Left lung (tissue), 10 donors: ENCODE measurements around the gene ITGA11. TPM values are rescaled to one million over a fixed set of nuclear protein-coding genes. Genes with fewer than 3 reads are reported as not detected.

Experiments
- ATAC-seq: fragments of 200-7000 bp; cut with Tn5 transposase; one replicate; pipeline ENCODE4 v1.9.1; 2020; ENCODE audit warnings: moderate library complexity
- DNase-seq, 4 donors: peaks; one replicate each; pipeline ENCODE4 v3.0.0-alpha.2; 2013 to 2020
- H3K27ac ChIP-seq, 2 donors: fragments of 200-600 bp; sonication (generic) in 1 of 2; one replicate each; pipeline versions ENCODE4 v1.5.0 to v1.8.0; 2020 to 2021
- H3K27me3 ChIP-seq, 2 donors: fragments of 200-600 bp; sonication (generic) in 1 of 2; one replicate each; pipeline versions ENCODE4 v1.5.0 to v1.8.0; 2020 to 2021
- H3K36me3 ChIP-seq, 2 donors: fragments of 200-600 bp; sonication (generic) in 1 of 2; one replicate each; pipeline versions ENCODE4 v1.5.0 to v1.8.0; 2020 to 2021
- H3K4me1 ChIP-seq, 2 donors: fragments of 200-600 bp; one replicate each; pipeline ENCODE4 v1.8.0; 2021
- H3K4me3 ChIP-seq, 2 donors: fragments of 200-600 bp; sonication (generic) in 1 of 2; one replicate each; pipeline versions ENCODE4 v1.5.0 to v1.8.0; 2020 to 2021; ENCODE audit warnings: mild to moderate bottlenecking in 1 of 2
- H3K9me3 ChIP-seq, 2 donors: fragments of 200-600 bp; sonication (generic) in 1 of 2; one replicate each; pipeline versions ENCODE4 v1.5.0 to v1.8.0; 2020 to 2021
- intact Hi-C, 2 donors: fragments of 100-400 bp; cut with DNase I; formaldehyde crosslinking; loops; one replicate each; pipeline versions ENCODE4 v1.11.2 to v1.14.2; 2022
- polyA plus RNA-seq, 6 donors: library from polyadenylated mRNA; unstranded; fragments of 120-200 nt; gene quantifications; one replicate each; pipeline ENCODE4 v1.2.1, GENCODE V29; 2013; ENCODE audit not compliant: insufficient read length in 6 of 6
- total RNA-seq, 2 donors: library from RNA; stranded (reverse); fragmentation: NEBNext Ultra II Directional; extraction: Animal tissue kit (Norgen Biotek cat#: 25700); gene quantifications; one replicate each; pipeline ENCODE4 v1.2.1, GENCODE V29; 2021
- TF ChIP-seq, protein P1 (sequence below), 2 donors: fragments of 200-600 bp; sonication (generic) in 1 of 2; IDR thresholded peaks; one replicate each; pipeline versions ENCODE4 v1.5.0 to v1.8.0; 2021; ENCODE audit warnings: antibody characterized with exemption in 2 of 2
- donor health status: DM: no; HTN: yes; CAD: no.
- donor health status: DM: no; HTN: no; CAD: no.

ITGA11 gene
- total and polyA plus RNA-seq, 8 donors, result 1.1 to 7.3 (median 1.8) TPM

DNA sequence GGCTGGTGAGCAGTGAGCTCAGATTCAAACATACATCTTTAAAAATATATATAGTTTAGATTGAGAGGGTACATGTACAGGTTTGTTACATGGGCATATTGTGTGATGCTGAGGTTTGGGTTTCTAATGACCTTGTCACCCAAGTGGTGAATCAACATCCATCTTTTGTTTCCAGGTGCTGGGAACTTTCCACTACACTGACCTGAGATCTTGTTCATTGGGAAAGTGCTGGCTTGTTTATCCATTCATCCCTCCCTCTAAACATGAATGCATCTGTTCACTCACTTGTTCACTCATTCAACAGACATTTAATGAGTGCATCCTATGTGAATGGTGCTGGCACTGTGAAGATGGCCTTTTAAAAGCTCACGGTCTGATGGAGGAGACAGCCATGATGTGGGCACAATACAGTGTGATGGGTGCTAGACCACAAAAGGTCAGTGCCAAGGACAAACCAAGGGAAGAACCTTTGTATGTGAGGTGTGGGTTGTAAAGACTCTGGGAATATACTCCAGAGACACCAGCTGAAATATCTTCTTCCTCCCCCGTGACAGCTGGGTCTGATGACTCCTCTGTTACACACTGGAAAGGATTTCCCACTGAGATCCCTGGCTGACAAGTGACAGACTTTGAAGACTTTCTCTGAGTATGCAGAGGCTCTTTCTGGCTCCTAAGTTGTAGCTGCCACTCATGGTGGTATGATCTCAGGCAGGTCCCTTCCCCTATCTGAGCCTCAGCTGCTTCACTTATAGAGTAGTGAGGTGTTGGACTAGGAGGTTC lies 16.2 kb upstream of the ITGA11 start:
- intact Hi-C loops, result no loop called here

DNA sequence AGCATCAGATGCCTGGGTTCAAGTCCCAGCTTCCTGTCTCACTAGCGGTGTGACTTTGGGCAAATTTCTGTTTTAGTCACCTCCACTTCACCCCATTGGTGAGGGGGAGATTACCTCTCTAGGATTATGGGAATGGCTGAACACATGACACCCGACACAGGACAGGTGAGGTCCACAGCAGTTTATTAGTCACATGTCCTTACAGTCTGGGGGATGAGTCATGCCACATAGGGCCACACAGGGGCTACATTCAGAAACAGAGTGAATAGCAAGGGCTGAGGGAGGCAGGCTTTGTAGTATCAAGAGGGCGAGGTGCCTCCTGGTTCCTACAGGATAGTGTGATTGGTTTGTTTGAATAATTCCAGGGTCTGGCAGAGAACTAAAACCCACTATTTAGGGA lies 15.2 kb upstream of the ITGA11 start:
- Histone ChIP-seq H3K9me3 (no peaks in the 10 kb centered on the region), H3K27me3 (peaks cover 0 to 31% of the 10 kb centered on the region in 2 donors), H3K36me3 (no peaks in the 10 kb centered on the region), H3K4me3 (no peak overlapping the region), H3K27ac (no peak overlapping the region), H3K4me1 (no peaks in the 10 kb centered on the region)
- ATAC-seq, result no peak
- intact Hi-C loops, result no loop called here
- TF ChIP-seq, protein P1, sequence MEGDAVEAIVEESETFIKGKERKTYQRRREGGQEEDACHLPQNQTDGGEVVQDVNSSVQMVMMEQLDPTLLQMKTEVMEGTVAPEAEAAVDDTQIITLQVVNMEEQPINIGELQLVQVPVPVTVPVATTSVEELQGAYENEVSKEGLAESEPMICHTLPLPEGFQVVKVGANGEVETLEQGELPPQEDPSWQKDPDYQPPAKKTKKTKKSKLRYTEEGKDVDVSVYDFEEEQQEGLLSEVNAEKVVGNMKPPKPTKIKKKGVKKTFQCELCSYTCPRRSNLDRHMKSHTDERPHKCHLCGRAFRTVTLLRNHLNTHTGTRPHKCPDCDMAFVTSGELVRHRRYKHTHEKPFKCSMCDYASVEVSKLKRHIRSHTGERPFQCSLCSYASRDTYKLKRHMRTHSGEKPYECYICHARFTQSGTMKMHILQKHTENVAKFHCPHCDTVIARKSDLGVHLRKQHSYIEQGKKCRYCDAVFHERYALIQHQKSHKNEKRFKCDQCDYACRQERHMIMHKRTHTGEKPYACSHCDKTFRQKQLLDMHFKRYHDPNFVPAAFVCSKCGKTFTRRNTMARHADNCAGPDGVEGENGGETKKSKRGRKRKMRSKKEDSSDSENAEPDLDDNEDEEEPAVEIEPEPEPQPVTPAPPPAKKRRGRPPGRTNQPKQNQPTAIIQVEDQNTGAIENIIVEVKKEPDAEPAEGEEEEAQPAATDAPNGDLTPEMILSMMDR (IDR thresholded peaks at IDR 0.05), result no peak
- no peak for DNase-seq

More for the DNA sequence above, 16.2 kb upstream of the ITGA11 start:
- Histone ChIP-seq H3K27ac (no peak overlapping the region), H3K27me3 (peaks cover 0 to 31% of the 10 kb centered on the region in 2 donors), H3K36me3 (no peaks in the 10 kb centered on the region), H3K4me1 (no peaks in the 10 kb centered on the region), H3K4me3 (no peak overlapping the region), H3K9me3 (no peaks in the 10 kb centered on the region)
- TF ChIP-seq, protein P1 (IDR thresholded peaks at IDR 0.05), result no peak
- DNase-seq (no peak), ATAC-seq (no peak)

DNA sequence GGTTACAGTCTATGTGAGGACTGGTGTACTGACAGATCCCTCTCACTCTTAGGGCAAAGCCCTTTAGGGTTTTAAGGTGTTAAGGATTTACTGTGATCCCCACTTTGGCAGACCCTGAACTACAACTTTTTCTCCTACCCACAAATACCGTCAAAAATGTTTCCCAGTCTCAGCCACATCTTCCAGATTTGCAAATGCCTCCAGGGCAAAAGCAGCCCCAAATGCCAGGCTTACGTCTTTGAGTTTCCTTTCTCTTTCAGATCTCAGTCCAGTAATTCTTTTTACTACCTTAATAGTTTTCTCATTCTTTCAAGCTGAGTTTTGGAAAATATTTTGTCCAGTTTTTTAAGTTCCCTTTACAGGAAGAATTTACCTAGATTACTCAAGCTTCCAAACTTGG lies 13.4 kb upstream of the ITGA11 start:
- intact Hi-C loops, result no loop called here
- H3K27me3 ChIP-seq, result peaks cover 0 to 23% of the 10 kb centered on the region in 2 donors
- H3K4me1 ChIP-seq, result no peaks in the 10 kb centered on the region
- ATAC-seq (no peak), DNase-seq (no peak)
- H3K36me3 ChIP-seq, result no peaks in the 10 kb centered on the region
- no peak overlapping the region for H3K27ac ChIP-seq
- TF ChIP-seq, protein P1 (IDR thresholded peaks at IDR 0.05), result no peak
- no peak overlapping the region for H3K4me3 ChIP-seq
- no peaks in the 10 kb centered on the region for H3K9me3 ChIP-seq

DNA sequence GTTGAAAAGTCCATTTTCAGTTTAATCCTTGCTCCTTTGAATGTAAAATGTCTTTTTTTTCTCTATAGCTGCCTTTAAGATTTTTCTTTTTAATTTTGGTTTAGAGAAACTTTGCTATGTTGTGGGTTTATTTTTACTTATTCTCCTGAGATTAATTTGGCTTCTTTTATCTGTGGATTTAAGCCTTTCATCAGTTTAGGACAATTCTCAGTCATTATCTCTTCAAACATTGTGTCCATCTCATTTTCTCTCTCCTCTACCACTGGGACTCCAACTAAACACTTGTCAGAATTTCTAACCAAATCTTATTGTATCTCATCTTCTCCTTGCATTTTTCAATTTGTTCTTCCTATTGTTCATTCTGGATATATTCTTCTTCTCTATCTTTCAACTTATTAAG lies 12.4 kb upstream of the ITGA11 start:
- Histone ChIP-seq H3K27me3 (peaks cover 0 to 16% of the 10 kb centered on the region in 2 donors), H3K4me1 (no peaks in the 10 kb centered on the region), H3K36me3 (no peaks in the 10 kb centered on the region), H3K4me3 (no peak overlapping the region), H3K27ac (no peak overlapping the region), H3K9me3 (no peaks in the 10 kb centered on the region)
- intact Hi-C loops, result no loop called here
- TF ChIP-seq, protein P1 (IDR thresholded peaks at IDR 0.05), result no peak
- DNase-seq (no peak), ATAC-seq (no peak)

DNA sequence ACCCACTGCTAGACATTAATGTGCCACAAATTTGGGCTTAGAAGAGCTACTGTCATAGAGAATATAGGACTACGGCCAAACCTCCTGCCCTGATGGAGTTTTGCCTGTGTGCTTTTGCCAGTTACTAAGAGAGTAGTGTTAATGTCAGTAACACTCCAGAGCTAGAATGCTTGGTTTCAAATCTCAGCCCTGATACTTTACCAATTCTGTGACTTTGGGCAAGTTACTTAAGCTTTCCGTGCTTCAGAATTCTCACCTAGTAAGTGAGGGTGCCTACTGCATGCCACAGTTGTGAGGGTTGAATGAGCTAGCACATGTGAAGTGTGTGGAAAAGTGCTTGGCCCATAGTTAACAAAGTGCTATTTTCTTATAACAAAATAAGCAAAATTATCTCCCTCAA lies 10.9 kb upstream of the ITGA11 start:
- Histone ChIP-seq H3K27ac (no peak overlapping the region), H3K4me1 (no peaks in the 10 kb centered on the region), H3K9me3 (no peaks in the 10 kb centered on the region), H3K4me3 (no peak overlapping the region), H3K27me3 (peaks cover 0 to 5% of the 10 kb centered on the region in 2 donors), H3K36me3 (no peaks in the 10 kb centered on the region)
- ATAC-seq (no peak), DNase-seq (no peak)
- TF ChIP-seq, protein P1 (IDR thresholded peaks at IDR 0.05), result no peak
- intact Hi-C loops, result no loop called here
